Loucy (cell line): ENCODE measurements around the gene CNDP2.

Experiments used
- CTCF ChIP-seq: fragments of 200-600 bp; sonication (generic); conservative IDR thresholded peaks from 2 replicates; pipeline ENCODE4 v1.5.1; 2014; ENCODE audit warnings: mild to moderate bottlenecking, antibody characterized with exemption, low read length
- EZH2phosphoT487 ChIP-seq: fragments of 200-600 bp; IDR thresholded peaks from 2 replicates; pipeline ENCODE4 v1.6.1; 2018; ENCODE audit warnings: antibody characterized with exemption, mild to moderate bottlenecking, moderate library complexity, borderline replicate concordance

- no peak; the same call in 1 of the 2 replicates for TF ChIP-seq CTCF
- TF ChIP-seq EZH2phosphoT487 = no peak
These were observed 553 bp downstream of the CNDP2 start for GRCh38 chr18:74496508-74497323.
